OCI-LY7 (cell line): ENCODE results near the gene C10orf53.

Experiments used
- CTCF ChIP-seq: fragments of 200-600 bp; sonication (generic); conservative IDR thresholded peaks from 2 replicates; pipeline ENCODE4 v1.5.1; 2014; ENCODE audit warnings: mild to moderate bottlenecking, antibody characterized with exemption, low read length, moderate library complexity, mixed read lengths
- EZH2phosphoT487 ChIP-seq: fragments of 200-600 bp; sonication (generic); IDR thresholded peaks from 2 replicates; pipeline ENCODE4 v1.6.1; 2018; ENCODE audit warnings: low read depth, borderline replicate concordance, mild to moderate bottlenecking, mixed run types, antibody characterized with exemption, low read length, moderate library complexity, mixed read lengths

GRCh38 chr10:49666685-49667084, 12.8 kb upstream of the C10orf53 start:
- TF ChIP-seq CTCF (no peak), EZH2phosphoT487 (no peak)
